GM21526 (cell line): ENCODE data around the gene FKBP15.
"Not testable (repeated sequence)": the region's sequence is repeated elsewhere in the genome, so short reads cannot be mapped to it uniquely, and the experiment has no call there.

ENCODE experiments used
- ATAC-seq: cut with Tn5 transposase; IDR thresholded peaks from one replicate; pipeline ENCODE4 v1.9.1; 2021; ENCODE audit warnings: moderate library complexity; ENCODE audit not compliant: unreplicated experiment, low FRiP score

FKBP15 gene, protein sequence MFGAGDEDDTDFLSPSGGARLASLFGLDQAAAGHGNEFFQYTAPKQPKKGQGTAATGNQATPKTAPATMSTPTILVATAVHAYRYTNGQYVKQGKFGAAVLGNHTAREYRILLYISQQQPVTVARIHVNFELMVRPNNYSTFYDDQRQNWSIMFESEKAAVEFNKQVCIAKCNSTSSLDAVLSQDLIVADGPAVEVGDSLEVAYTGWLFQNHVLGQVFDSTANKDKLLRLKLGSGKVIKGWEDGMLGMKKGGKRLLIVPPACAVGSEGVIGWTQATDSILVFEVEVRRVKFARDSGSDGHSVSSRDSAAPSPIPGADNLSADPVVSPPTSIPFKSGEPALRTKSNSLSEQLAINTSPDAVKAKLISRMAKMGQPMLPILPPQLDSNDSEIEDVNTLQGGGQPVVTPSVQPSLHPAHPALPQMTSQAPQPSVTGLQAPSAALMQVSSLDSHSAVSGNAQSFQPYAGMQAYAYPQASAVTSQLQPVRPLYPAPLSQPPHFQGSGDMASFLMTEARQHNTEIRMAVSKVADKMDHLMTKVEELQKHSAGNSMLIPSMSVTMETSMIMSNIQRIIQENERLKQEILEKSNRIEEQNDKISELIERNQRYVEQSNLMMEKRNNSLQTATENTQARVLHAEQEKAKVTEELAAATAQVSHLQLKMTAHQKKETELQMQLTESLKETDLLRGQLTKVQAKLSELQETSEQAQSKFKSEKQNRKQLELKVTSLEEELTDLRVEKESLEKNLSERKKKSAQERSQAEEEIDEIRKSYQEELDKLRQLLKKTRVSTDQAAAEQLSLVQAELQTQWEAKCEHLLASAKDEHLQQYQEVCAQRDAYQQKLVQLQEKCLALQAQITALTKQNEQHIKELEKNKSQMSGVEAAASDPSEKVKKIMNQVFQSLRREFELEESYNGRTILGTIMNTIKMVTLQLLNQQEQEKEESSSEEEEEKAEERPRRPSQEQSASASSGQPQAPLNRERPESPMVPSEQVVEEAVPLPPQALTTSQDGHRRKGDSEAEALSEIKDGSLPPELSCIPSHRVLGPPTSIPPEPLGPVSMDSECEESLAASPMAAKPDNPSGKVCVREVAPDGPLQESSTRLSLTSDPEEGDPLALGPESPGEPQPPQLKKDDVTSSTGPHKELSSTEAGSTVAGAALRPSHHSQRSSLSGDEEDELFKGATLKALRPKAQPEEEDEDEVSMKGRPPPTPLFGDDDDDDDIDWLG

DNA sequence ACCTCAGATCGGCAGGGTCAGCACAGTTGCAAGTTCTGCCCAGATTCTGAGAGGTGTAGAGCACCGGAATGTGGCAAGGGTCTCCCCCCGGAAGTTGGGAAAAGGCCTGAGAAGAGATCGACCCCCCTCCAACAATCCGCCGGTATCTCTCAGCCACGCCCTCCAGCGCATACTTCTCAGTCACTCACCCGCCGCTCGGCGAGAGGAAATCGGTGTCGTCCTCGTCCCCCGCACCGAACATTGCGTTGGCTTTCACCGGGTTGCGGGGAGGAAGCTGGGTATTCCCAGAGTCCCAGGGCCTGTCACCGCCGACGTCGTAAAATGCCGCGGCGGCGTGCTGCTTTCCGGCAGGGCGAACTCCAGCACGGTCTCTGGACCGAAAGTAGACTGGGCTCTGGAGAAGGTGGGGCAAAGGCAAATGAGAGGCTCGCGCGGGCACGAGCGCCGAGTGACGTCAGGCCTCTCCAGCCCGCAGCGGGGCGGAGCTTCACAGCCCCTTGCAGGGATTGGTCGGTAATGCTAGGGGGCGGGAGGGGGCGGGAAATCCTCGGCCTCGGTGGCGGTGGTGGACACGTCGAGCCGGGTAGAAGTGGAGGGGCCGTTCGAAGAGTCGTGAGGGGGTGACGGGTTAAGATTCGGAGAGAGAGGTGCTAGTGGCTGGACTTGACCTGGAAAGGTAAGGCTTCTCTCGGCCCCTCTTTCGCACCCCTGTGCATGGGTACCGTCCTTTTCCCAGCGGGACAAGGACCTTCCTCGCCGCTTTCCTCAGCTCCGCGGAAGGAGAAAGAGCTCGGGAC, at the start of gene FKBP15, which contains the start of gene SLC31A1:
FKBP15 (minus strand) TSS at position 275 of the 797 bp plus-strand sequence; CDS start at position 241, 34 bp downstream.
SLC31A1 (plus strand) TSS at position 542 of the 797 bp plus-strand sequence. CDS start 34,605 bp downstream, outside the sequence.
- ATAC-seq = peak; percentile 81

DNA sequence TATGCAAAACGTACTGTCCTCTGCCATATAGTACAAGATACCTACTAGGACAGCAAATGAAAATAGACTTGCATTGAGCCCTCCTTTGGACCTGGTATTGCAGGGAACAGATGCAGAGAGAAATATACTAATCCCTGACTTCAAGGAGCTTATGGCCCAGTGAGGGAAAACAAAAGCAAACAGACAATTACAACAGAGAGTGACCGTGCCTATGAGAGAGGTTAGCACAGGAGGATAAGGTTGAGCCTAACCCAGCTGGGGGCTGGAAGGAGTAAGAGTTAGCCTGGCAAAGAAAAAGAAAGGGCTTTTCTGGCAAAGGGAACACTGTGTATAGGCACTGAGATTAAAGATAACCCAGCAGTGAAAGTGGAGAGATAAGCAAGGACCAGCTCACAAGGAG, 48.8 kb upstream of the FKBP15 start:
- ATAC-seq = no peak

DNA sequence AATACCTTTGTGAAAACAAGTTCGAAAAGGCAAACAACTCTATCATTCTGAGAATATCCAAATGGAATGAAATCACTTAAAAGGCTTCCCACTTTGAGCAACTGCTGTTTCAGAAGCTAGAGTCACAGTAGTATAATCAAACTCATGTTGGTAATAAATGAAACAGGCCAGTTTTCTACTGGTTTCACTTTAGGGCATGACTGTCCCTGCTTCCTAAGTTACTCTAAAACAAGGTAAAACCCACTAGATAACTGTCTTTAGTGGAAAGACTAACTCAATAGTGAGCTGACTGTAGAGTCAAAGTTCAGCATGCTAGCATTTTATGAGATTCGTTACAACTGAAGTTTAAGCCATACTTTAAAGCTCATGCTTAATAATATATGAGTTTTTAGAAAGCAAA, 48.3 kb upstream of the FKBP15 start:
- ATAC-seq = no peak

DNA sequence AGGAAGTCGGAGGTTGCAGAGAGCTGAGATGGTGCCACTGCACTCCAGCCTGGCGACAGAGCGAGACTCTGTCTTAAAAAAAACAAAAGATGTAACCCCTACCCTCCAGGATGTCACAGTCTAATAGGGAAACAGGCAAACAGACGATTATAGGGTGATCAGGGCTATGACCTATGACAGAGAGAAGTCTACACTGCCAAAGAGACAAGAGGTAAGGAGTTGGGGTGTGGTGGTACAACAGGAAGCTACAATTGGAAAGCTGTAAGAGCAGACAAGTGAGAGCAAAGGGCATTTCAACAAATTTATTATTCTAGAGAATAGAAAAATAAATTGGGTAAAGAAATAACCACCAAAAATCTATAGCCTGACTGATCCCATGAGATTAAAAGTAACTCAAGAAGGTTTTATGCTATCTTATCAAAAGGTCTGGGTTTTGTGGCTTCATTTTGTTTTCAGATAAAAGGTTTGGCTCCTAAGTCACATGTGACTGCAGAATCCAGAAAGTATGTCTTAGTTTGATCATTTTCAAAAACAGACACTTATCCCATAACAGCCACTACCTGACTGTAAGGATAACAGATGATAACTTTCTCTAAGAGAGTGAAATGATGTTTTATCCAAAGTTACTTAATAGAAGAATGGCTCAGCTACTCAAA, 47.0 kb upstream of the FKBP15 start:
- no peak for ATAC-seq

DNA sequence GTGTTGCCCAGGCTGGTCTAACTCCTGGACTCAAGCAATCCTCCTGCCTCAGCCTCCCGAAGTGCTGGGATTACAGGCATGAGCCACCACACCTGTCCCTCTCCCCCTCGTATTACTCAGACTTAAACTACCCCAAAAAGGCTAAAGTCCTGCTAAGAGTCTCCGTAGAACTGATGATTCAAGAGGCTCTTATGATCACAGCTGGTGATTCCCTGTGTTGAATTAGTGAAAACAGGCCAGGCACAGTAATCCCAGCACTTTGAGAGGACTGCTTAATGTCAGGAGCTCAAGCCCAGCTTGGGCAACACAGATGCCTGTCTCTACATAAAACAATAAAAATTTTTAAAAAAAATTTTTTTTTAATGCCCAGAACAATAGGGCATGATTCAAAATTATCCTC, 45.1 kb upstream of the FKBP15 start:
- no peak for ATAC-seq

DNA sequence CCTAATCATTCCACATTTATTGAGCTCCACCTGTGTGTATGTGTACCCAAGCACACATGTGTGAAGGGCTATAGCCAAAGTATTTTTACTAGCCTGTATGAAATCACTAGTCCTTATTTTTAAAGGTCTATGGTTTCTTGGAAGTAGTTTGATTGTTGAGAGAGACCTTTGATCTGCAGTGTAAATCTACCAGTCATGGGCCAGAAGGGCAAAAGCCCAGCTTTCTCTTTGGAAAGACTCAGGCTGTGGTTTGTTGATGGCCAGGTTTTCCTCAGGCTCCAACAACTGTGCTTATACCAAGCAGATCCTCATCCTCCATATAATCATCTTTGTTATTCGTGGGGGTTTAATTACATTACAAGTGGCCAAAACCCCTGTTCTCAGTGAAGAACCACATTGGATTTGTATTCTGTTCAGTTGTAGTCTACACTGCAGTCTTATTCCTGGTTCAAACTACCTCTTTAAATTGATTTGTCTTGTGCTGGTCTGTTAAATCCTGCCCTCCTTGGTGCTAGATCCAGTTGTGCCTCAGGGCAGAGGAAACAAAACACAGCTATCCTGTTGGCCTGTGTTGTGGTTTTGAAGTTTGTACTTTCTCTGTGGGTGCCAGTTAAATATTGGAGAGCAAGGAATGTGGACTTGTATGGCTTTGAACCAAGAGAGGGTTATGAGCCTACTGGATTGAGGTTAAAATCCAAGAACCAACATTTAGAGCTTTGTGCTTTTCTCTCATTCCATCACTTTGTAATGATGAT, 41.0 kb upstream of the FKBP15 start:
- no peak for ATAC-seq

DNA sequence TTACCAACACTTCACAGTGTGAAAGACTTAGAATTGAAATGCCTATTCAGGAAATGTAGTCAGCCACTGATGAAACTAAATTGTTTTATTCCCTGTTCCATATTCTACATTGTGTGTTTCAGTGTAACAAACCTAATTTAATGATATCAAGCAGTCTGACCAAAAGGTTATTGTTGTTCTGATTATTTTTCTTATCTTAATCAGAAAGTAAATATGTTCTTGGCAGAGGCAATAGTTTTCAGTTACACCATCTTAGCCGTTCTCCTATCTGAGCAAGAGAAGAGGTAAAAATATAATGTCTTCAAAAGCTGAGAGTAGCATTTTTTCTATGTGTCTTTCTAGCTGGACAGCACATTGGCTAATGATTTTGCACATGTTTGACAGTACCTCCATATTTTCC, 37.2 kb upstream of the FKBP15 start:
- ATAC-seq = no peak

DNA sequence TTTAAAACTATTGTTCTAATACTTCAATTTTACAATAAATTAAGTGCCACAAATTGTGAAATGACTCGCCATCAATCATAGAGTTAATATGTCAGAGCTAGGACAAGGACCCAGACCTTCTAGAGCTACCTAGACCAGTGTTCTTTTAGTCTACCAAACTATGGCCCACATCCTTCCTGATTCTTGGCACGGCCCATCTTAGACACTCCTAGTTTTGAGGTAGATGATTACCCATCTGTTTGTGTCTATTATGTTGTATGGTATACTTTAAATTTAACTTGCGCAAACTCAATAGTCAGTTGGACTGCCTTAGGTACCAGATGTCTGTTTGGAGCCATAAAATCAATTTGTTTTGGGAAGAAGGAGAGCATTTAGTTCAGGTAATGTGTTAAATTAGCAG, 36.8 kb upstream of the FKBP15 start:
- no peak for ATAC-seq

DNA sequence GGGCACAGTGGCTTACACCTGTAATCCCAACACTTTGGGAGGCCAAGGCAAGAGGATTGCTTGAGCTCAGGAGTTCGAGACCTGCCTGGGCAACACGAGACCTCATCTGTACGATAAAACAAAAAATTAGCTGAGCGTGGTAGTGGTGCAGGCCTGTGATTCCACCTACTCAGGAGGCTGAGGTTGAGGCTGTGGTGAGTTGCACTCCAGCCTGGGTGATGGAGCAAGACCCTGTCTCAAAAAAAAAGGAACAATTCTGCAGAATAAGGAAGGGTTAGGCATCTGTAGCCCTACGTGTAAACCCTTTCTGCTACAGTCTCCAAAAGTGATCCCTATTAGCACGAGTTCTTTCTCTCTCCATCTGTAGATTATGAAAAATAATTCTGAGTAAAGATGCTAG, 34.4 kb upstream of the FKBP15 start:
- no peak for ATAC-seq

DNA sequence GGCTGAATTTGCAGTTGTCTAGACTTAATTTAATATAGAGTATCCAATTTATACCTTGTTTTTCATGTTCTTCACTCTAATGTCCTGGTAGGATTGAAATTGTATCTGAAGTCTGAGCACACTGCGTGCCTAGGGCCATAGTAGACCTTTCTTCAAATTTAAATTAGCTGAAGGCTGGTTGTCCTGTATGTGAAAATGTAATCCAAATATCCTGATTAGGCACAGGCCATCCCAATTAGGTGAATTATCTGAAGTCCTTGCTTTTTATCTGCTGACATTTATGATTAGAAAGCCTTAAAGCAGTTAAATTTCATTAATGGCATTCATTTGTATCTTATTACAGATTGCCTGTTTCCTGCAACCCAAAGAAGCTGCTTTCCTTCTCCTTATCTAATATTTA, 33.9 kb upstream of the FKBP15 start:
- ATAC-seq = no peak

DNA sequence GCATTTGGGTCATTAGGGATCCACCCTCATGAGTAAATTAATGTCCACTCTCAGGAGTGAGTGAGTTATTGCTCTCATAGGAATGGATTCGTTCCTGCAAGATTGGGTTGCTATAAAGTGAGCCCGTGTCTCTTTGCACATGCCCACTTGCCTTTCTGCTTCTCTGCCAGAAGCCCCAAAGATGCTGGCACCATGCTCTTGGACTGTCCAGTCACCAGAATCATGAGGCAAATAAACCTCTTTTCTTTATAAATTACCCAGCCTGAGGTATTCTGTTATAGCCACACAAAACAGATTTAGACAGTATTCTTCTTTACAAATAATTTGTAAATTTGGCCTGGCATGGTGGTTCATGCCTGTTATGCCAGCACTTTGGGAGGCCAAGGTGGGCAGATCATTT, 29.7 kb upstream of the FKBP15 start:
- no peak for ATAC-seq

DNA sequence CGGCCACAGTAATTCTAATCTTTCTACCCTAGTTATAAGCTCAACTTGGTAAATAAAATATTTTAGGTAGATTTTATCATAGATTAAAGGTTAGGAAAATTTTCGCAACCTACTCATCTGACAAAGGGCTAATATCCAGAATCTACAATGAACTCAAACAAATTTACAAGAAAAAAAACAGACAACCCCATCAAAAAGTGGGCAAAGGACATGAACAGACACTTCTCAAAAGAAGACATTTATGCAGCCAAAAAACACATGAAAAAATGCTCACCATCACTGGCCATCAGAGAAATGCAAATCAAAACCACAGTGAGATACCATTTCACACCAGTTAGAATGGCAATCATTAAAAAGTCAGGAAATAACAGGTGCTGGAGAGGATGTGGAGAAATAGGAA, 28.6 kb upstream of the FKBP15 start:
- not testable (repeated sequence) for ATAC-seq

DNA sequence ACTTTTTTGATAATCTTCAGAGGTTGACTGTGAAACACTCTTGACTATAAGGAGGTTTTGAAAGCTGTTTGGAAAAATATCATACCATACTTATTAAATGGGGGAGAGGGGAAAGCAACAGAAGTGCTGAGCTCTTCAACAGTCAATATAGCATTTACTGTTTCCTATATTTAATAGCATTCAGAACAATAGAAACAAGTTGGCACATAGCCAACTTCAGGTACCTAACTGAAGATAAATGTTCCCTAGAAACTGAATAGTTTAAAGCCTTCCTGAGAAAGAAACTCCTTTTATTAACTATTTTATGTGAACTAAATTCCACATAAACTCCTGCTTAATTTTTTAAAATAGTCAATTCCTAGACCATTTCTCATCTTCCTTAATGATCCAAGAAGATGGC, 26.6 kb upstream of the FKBP15 start:
- ATAC-seq = no peak

DNA sequence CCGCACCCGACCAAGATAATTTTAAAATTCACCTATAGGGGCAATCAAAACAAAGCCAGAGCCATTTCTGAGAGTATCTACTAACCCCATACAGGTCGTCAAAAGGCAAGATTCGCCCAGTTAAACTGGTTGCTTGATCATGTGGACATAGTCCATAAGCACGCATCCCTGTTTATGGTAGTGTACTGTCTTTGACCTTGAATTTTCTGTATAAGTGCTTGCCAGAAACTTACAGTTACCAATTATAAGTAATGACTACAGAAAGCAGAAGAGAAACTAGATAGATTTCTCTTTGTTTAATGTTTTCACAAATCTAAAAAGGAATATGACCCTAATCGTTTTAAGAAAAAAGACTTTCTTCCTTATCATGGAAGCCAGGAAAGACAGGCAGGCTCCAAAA, 25.9 kb upstream of the FKBP15 start:
- ATAC-seq = no peak

DNA sequence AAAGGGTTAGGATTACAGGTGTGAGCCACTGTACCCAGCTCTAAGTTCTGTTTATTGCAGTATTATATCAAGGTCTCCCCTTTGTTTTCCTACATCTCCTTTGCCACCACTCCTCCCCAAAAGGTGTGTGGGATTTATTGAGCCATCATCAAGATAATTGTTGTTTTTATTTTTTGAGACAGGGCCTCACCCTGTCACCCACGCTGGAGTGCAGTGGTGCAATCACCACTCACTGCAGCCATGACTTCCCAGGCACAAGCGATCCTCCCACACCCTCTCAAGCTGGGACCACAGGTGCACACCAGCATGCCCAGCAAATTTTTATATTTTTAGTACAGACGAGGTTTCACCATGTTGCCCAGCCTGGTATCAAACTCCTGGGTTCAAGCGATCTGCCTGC, 24.8 kb upstream of the FKBP15 start:
- no peak for ATAC-seq

DNA sequence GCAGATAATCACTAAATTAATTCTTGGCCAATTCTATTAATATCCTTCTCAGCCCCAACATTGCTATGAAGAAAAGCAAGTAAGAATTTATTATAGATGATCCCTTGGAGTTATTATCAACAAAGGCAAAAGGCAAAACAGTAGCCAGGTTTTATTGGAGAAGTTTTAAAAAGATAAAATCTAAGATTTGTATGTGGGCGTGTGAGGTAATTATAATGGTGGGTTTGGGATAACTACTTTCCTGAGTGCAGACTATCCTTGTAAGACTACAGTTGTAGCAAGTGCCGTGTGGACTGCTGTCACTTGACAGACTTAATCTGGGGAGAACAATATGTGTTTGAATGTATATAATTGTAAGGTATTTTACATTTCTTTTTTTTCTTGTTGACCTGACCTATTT, 23.5 kb upstream of the FKBP15 start:
- no peak for ATAC-seq

DNA sequence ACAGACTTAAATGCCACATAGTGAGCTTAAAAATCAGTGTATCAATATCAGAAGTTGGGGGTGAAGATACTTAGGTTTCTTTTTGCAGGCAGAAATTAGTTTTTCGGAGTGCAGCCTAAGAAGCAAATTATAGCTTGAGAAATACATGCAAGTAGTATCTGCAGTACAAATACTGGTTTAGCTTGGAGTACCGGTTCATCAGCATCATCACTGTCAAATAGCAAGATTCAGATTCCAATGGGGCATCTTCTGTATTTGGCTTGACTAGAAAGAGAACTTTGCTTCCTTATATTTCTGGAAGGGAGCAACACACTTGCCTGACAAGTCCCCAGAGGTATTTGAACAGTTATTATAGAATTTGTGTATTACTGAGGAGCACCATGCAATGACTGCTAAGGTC, 20.1 kb upstream of the FKBP15 start:
- no peak for ATAC-seq

DNA sequence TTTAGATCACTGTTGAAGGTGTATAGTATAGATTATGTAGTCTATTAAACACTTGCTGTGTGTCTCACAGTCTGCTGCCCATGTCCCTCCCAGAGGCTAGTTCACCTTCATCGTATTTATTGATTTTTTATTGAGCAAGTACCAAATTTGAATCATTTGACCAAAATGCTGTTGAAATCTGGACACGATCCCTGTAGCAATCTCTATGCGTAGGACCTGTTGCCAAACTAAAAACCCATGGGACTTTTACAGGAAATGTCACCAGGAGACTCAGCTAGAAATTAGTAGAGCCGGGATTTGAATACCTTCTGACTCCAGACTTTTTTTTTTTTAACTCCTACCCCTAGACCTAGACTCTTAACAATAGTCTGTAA, 17.8 kb upstream of the FKBP15 start:
- no peak for ATAC-seq
